ENCODE results near the gene RFX8. TPM values are rescaled to one million over a fixed set of nuclear protein-coding genes. Genes with fewer than 3 reads are reported as not detected.

Gene RFX8
- polyA plus RNA-seq, 4 donors = 0.10 to 0.35 TPM; not detected in 2

GRCh38 chr2:101383016-101383541 lies 91.8 kb downstream of the RFX8 start:
- H3K4me3 ChIP-seq (ENCODE audit: low read depth in 1 of 3, low read length in 3 of 3) = no peak overlapping the region
- DNase-seq (no peak), FAIRE-seq (no peak)
- H3K27me3 ChIP-seq (ENCODE audit: control insufficient read depth in 3 of 3, insufficient read depth in 3 of 3, low read length in 3 of 3) = peaks cover 9 to 40% (median 19%) of the 10 kb centered on the region in 3 donors
- no peak overlapping the region for H3K27ac ChIP-seq (ENCODE audit: low read depth in 1 of 3, low read length in 2 of 3)
- H3K4me1 ChIP-seq (ENCODE audit: control insufficient read depth in 3 of 3, insufficient read depth in 2 of 3, low read depth in 1 of 3, low read length in 2 of 3) = peaks cover 0 to 3% (median 0%) of the 10 kb centered on the region in 3 donors
- H3K36me3 ChIP-seq (ENCODE audit: control insufficient read depth in 3 of 3, insufficient read depth in 2 of 3, low read depth in 1 of 3, low read length in 3 of 3) = no peaks in the 10 kb centered on the region
- no peaks in the 10 kb centered on the region for H3K9me3 ChIP-seq (ENCODE audit: control insufficient read depth in 2 of 2, insufficient read depth in 1 of 2, low read depth in 1 of 2, low read length in 1 of 2)
- WGBS, 3 donors = 69 to 76% (median 73%) methylated on average over 7 of the region's 7 CpGs

GRCh38 chr2:101382442-101382841 lies 92.5 kb downstream of the RFX8 start:
- Histone ChIP-seq H3K9me3 (ENCODE audit: control insufficient read depth in 2 of 2, insufficient read depth in 1 of 2, low read depth in 1 of 2, low read length in 1 of 2) (no peaks in the 10 kb centered on the region), H3K36me3 (ENCODE audit: control insufficient read depth in 3 of 3, insufficient read depth in 2 of 3, low read depth in 1 of 3, low read length in 3 of 3) (no peaks in the 10 kb centered on the region), H3K27me3 (ENCODE audit: control insufficient read depth in 3 of 3, insufficient read depth in 3 of 3, low read length in 3 of 3) (peaks cover 7 to 33% (median 14%) of the 10 kb centered on the region in 3 donors), H3K27ac (ENCODE audit: low read depth in 1 of 3, low read length in 2 of 3) (no peak overlapping the region), H3K4me3 (ENCODE audit: low read depth in 1 of 3, low read length in 3 of 3) (no peak overlapping the region), H3K4me1 (ENCODE audit: control insufficient read depth in 3 of 3, insufficient read depth in 2 of 3, low read depth in 1 of 3, low read length in 2 of 3) (no peaks in the 10 kb centered on the region)
- WGBS, 3 donors = 80 to 89% (median 84%) methylated on average over 2 of the region's 2 CpGs
- DNase-seq (no peak), FAIRE-seq (no peak)

GRCh38 chr2:101380376-101380775 lies 94.5 kb downstream of the RFX8 start:
- H3K4me1 ChIP-seq (ENCODE audit: control insufficient read depth in 3 of 3, insufficient read depth in 2 of 3, low read depth in 1 of 3, low read length in 2 of 3) = no peaks in the 10 kb centered on the region
- H3K27ac ChIP-seq (ENCODE audit: low read depth in 1 of 3, low read length in 2 of 3) = no peak overlapping the region
- DNase-seq (no peak), FAIRE-seq (no peak)
- H3K36me3 ChIP-seq (ENCODE audit: control insufficient read depth in 3 of 3, insufficient read depth in 2 of 3, low read depth in 1 of 3, low read length in 3 of 3) = no peaks in the 10 kb centered on the region
- 72 to 88% (median 85%) methylated on average over 11 of the region's 11 CpGs for WGBS, 3 donors
- H3K9me3 ChIP-seq (ENCODE audit: control insufficient read depth in 2 of 2, insufficient read depth in 1 of 2, low read depth in 1 of 2, low read length in 1 of 2) = no peaks in the 10 kb centered on the region
- H3K4me3 ChIP-seq (ENCODE audit: low read depth in 1 of 3, low read length in 3 of 3) = no peak overlapping the region
- H3K27me3 ChIP-seq (ENCODE audit: control insufficient read depth in 3 of 3, insufficient read depth in 3 of 3, low read length in 3 of 3) = peaks cover 0 to 21% (median 6%) of the 10 kb centered on the region in 3 donors

GRCh38 chr2:101379091-101379490 lies 95.8 kb downstream of the RFX8 start:
- Histone ChIP-seq H3K36me3 (ENCODE audit: control insufficient read depth in 3 of 3, insufficient read depth in 2 of 3, low read depth in 1 of 3, low read length in 3 of 3) (no peaks in the 10 kb centered on the region), H3K9me3 (ENCODE audit: control insufficient read depth in 2 of 2, insufficient read depth in 1 of 2, low read depth in 1 of 2, low read length in 1 of 2) (no peaks in the 10 kb centered on the region), H3K4me1 (ENCODE audit: control insufficient read depth in 3 of 3, insufficient read depth in 2 of 3, low read depth in 1 of 3, low read length in 2 of 3) (no peaks in the 10 kb centered on the region), H3K4me3 (ENCODE audit: low read depth in 1 of 3, low read length in 3 of 3) (no peak overlapping the region), H3K27ac (ENCODE audit: low read depth in 1 of 3, low read length in 2 of 3) (no peak overlapping the region), H3K27me3 (ENCODE audit: control insufficient read depth in 3 of 3, insufficient read depth in 3 of 3, low read length in 3 of 3) (peaks cover 0 to 10% (median 2%) of the 10 kb centered on the region in 3 donors)
- FAIRE-seq (no peak), DNase-seq (no peak)
- 93 to 97% (median 97%) methylated on average over 2 of the region's 2 CpGs for WGBS, 3 donors

GRCh38 chr2:101375653-101376052 lies 99.3 kb downstream of the RFX8 start:
- no peak overlapping the region for H3K27ac ChIP-seq (ENCODE audit: low read depth in 1 of 3, low read length in 2 of 3)
- H3K27me3 ChIP-seq (ENCODE audit: control insufficient read depth in 3 of 3, insufficient read depth in 3 of 3, low read length in 3 of 3) = peaks cover 0 to 2% (median 0%) of the 10 kb centered on the region in 3 donors
- no peaks in the 10 kb centered on the region for H3K36me3 ChIP-seq (ENCODE audit: control insufficient read depth in 3 of 3, insufficient read depth in 2 of 3, low read depth in 1 of 3, low read length in 3 of 3)
- no peak for DNase-seq
- H3K4me1 ChIP-seq (ENCODE audit: control insufficient read depth in 3 of 3, insufficient read depth in 2 of 3, low read depth in 1 of 3, low read length in 2 of 3) = no peaks in the 10 kb centered on the region
- no peaks in the 10 kb centered on the region for H3K9me3 ChIP-seq (ENCODE audit: control insufficient read depth in 2 of 2, insufficient read depth in 1 of 2, low read depth in 1 of 2, low read length in 1 of 2)
- 72 to 75% (median 74%) methylated on average over 9 of the region's 9 CpGs for WGBS, 3 donors
- no peak overlapping the region for H3K4me3 ChIP-seq (ENCODE audit: low read depth in 1 of 3, low read length in 3 of 3)
- no peak for FAIRE-seq

- no peak for FAIRE-seq
Measured at GRCh38 chr2:101374821-101375561, 99.9 kb downstream of the RFX8 start.

GRCh38 chr2:101372792-101373191 lies 102.1 kb downstream of the RFX8 start:
- no peak overlapping the region for H3K4me3 ChIP-seq (ENCODE audit: low read depth in 1 of 3, low read length in 3 of 3)

More at GRCh38 chr2:101374821-101375561, 99.9 kb downstream of the RFX8 start:
- Histone ChIP-seq H3K27ac (ENCODE audit: low read depth in 1 of 3, low read length in 2 of 3) (no peak overlapping the region), H3K4me3 (ENCODE audit: low read depth in 1 of 3, low read length in 3 of 3) (no peak overlapping the region), H3K36me3 (ENCODE audit: control insufficient read depth in 3 of 3, insufficient read depth in 2 of 3, low read depth in 1 of 3, low read length in 3 of 3) (no peaks in the 10 kb centered on the region), H3K4me1 (ENCODE audit: control insufficient read depth in 3 of 3, insufficient read depth in 2 of 3, low read depth in 1 of 3, low read length in 2 of 3) (no peaks in the 10 kb centered on the region), H3K27me3 (ENCODE audit: control insufficient read depth in 3 of 3, insufficient read depth in 3 of 3, low read length in 3 of 3) (peaks cover 0 to under 1% (median 0%) of the 10 kb centered on the region in 3 donors), H3K9me3 (ENCODE audit: control insufficient read depth in 2 of 2, insufficient read depth in 1 of 2, low read depth in 1 of 2, low read length in 1 of 2) (no peaks in the 10 kb centered on the region)
- DNase-seq = no peak
- 86 to 90% (median 89%) methylated on average over 7 of the region's 7 CpGs for WGBS, 3 donors

GRCh38 chr2:101371636-101372035 lies 103.3 kb downstream of the RFX8 start:
- no peak overlapping the region for H3K4me3 ChIP-seq (ENCODE audit: low read depth in 1 of 3, low read length in 3 of 3)
- H3K27me3 ChIP-seq (ENCODE audit: control insufficient read depth in 3 of 3, insufficient read depth in 3 of 3, low read length in 3 of 3) = no peaks in the 10 kb centered on the region
- no peaks in the 10 kb centered on the region for H3K36me3 ChIP-seq (ENCODE audit: control insufficient read depth in 3 of 3, insufficient read depth in 2 of 3, low read depth in 1 of 3, low read length in 3 of 3)
- DNase-seq (no peak), FAIRE-seq (no peak)
- H3K9me3 ChIP-seq (ENCODE audit: control insufficient read depth in 2 of 2, insufficient read depth in 1 of 2, low read depth in 1 of 2, low read length in 1 of 2) = no peaks in the 10 kb centered on the region
- H3K4me1 ChIP-seq (ENCODE audit: control insufficient read depth in 3 of 3, insufficient read depth in 2 of 3, low read depth in 1 of 3, low read length in 2 of 3) = no peaks in the 10 kb centered on the region
- 71 to 81% (median 75%) methylated on average over 4 of the region's 4 CpGs for WGBS, 3 donors
- no peak overlapping the region for H3K27ac ChIP-seq (ENCODE audit: low read depth in 1 of 3, low read length in 2 of 3)

More at GRCh38 chr2:101372792-101373191, 102.1 kb downstream of the RFX8 start:
- H3K9me3 ChIP-seq (ENCODE audit: control insufficient read depth in 2 of 2, insufficient read depth in 1 of 2, low read depth in 1 of 2, low read length in 1 of 2) = no peaks in the 10 kb centered on the region
- FAIRE-seq = no peak
- no peak for DNase-seq
- H3K27me3 ChIP-seq (ENCODE audit: control insufficient read depth in 3 of 3, insufficient read depth in 3 of 3, low read length in 3 of 3) = no peaks in the 10 kb centered on the region
- H3K36me3 ChIP-seq (ENCODE audit: control insufficient read depth in 3 of 3, insufficient read depth in 2 of 3, low read depth in 1 of 3, low read length in 3 of 3) = no peaks in the 10 kb centered on the region
- no peak overlapping the region for H3K27ac ChIP-seq (ENCODE audit: low read depth in 1 of 3, low read length in 2 of 3)
- no peaks in the 10 kb centered on the region for H3K4me1 ChIP-seq (ENCODE audit: control insufficient read depth in 3 of 3, insufficient read depth in 2 of 3, low read depth in 1 of 3, low read length in 2 of 3)
- WGBS, 3 donors = 41 to 66% (median 56%) methylated on average over 1 of the region's 1 CpG

Measured in small intestine (tissue), 7 donors.